ENCODE results near the gene AVL9.

The AVL9 gene

DNA sequence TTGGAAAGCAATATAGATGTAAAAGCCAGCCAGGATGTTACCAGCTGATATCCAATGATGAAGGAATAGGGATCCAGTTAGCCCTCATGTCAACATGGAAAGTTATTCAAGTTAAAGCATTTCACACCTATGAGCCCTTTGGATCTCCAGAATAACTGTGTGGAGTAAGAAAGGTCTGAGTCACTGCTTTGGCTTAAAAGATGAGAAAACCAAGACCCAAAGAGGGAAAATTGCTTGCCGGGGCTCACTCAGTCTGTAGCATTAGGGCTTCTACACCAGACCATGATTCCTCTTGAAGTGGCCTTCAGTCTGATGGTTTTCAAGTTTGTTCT lies 17.7 kb upstream of the AVL9 start:
- ChIA-PET POLR2A (no interaction called here), CTCF (no interaction called here)
- WGBS (ENCODE audit: insufficient coverage) = 100% methylated on average over 1 of the region's 1 CpG
- H3K27me3 ChIP-seq (replicated peaks in 2 of 5; ENCODE audit: control insufficient read depth in 4 of 5, insufficient read depth in 5 of 5, low read length in 4 of 5) = peaks cover 0 to 3% (median 0%) of the 10 kb centered on the region in 5 experiments
- no peak for DNase-seq
- no peaks in the 10 kb centered on the region for H3K36me3 ChIP-seq (ENCODE audit: control insufficient read depth in 4 of 4, insufficient read depth in 4 of 4, low read length in 3 of 4)
- no peaks in the 10 kb centered on the region for H3K9me3 ChIP-seq (ENCODE audit: control extremely low read depth in 1 of 5, control insufficient read depth in 4 of 5, insufficient read depth in 2 of 5, low read depth in 1 of 5, low read length in 4 of 5)
- no peak overlapping the region for H3K27ac ChIP-seq (ENCODE audit: insufficient read depth in 1 of 2, low read depth in 1 of 2, low read length in 2 of 2, poor library complexity in 1 of 2, severe bottlenecking in 2 of 2)
- peaks cover 0 to 9% (median 2%) of the 10 kb centered on the region in 4 experiments for H3K4me1 ChIP-seq (ENCODE audit: control extremely low read depth in 1 of 4, control insufficient read depth in 4 of 4, insufficient read depth in 4 of 4, low read length in 3 of 4)
- no peak overlapping the region for H3K4me3 ChIP-seq (ENCODE audit: control insufficient read depth in 1 of 7, extremely low read depth in 1 of 7, insufficient read depth in 4 of 7, low read depth in 2 of 7, low read length in 6 of 7)

DNA sequence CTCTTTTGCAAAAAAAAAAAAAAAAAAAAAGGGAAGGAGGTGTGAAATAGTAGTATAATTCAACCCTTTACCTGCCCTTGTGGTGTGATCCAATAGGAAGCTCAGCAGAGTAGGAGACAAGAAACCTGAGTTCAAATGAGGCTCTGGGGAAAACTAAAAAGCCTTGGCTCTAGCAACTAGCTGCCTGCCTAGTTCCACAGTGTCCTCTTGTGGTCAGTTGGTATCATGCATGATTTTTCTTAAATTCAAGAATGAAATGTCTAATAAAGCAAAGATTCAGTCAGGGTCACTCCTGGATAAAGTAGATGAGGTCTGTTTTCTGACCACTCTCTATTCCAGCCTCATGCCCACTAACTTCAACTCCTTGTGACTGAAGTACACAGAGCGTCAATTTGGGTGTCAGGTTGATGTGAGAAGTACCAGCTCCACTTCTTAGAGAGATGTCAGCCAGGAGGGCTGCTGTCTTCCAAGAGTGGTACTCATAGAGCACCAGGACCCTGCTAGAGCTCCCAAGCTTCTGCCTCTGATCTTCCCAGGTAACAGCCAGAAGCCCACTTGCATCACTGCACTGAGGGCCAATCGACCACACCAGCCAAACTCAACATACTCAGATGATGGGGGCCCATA lies 15.6 kb upstream of the AVL9 start:
- ChIA-PET CTCF (interaction anchor here (0.7 to 2.5 kb wide), 5 partner anchors 12 to 274 kb away, joined by 3 to 26 read pairs (median 3); no protein-coding TSS in a partner anchor), POLR2A (interaction anchor here (0.6 to 0.9 kb wide), 2 partner anchors 10 to 270 kb away, joined by 3 to 4 read pairs; partner anchors contain the start of gene LSM5)
- peak; percentile 36 to 64 (median 59) for DNase-seq
- peaks cover 0 to 3% (median 0%) of the 10 kb centered on the region in 5 experiments for H3K27me3 ChIP-seq (replicated peaks in 2 of 5; ENCODE audit: control insufficient read depth in 4 of 5, insufficient read depth in 5 of 5, low read length in 4 of 5)
- H3K9me3 ChIP-seq (ENCODE audit: control extremely low read depth in 1 of 5, control insufficient read depth in 4 of 5, insufficient read depth in 2 of 5, low read depth in 1 of 5, low read length in 4 of 5) = no peaks in the 10 kb centered on the region
- no peak overlapping the region for H3K27ac ChIP-seq (ENCODE audit: insufficient read depth in 1 of 2, low read depth in 1 of 2, low read length in 2 of 2, poor library complexity in 1 of 2, severe bottlenecking in 2 of 2)
- WGBS (ENCODE audit: insufficient coverage) = 95% methylated on average over 2 of the region's 2 CpGs
- H3K4me3 ChIP-seq (ENCODE audit: control insufficient read depth in 1 of 7, extremely low read depth in 1 of 7, insufficient read depth in 4 of 7, low read depth in 2 of 7, low read length in 6 of 7) = no peak overlapping the region
- peaks cover 0 to 9% (median 2%) of the 10 kb centered on the region in 4 experiments for H3K4me1 ChIP-seq (ENCODE audit: control extremely low read depth in 1 of 4, control insufficient read depth in 4 of 4, insufficient read depth in 4 of 4, low read length in 3 of 4)
- no peaks in the 10 kb centered on the region for H3K36me3 ChIP-seq (ENCODE audit: control insufficient read depth in 4 of 4, insufficient read depth in 4 of 4, low read length in 3 of 4)

DNA sequence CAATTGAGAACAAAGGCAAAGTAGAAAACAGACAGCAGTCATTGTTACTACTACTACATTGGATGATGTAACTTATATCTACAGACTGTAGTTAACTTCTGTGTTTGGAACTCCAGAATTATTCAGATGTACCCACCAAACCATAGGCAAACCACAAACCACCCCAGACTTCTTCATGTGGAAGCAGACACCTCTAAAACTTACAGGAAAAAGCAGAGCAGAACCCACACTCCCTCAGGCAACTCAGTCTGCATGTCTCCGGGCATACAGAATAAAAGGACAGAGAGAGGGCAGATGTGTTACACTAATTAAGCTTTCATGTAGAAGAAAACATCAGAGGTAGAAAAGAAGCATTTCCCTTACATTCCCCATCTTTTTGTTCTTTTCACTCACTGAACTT lies 14.1 kb upstream of the AVL9 start:
- Histone ChIP-seq H3K27me3 (replicated peaks in 2 of 5; ENCODE audit: control insufficient read depth in 4 of 5, insufficient read depth in 5 of 5, low read length in 4 of 5) (no peaks in the 10 kb centered on the region), H3K4me1 (ENCODE audit: control extremely low read depth in 1 of 4, control insufficient read depth in 4 of 4, insufficient read depth in 4 of 4, low read length in 3 of 4) (peaks cover 0 to 9% (median 2%) of the 10 kb centered on the region in 4 experiments), H3K36me3 (ENCODE audit: control insufficient read depth in 4 of 4, insufficient read depth in 4 of 4, low read length in 3 of 4) (peaks cover 0 to 8% (median 3%) of the 10 kb centered on the region in 4 experiments), H3K4me3 (ENCODE audit: control insufficient read depth in 1 of 7, extremely low read depth in 1 of 7, insufficient read depth in 4 of 7, low read depth in 2 of 7, low read length in 6 of 7) (no peak overlapping the region), H3K27ac (ENCODE audit: insufficient read depth in 1 of 2, low read depth in 1 of 2, low read length in 2 of 2, poor library complexity in 1 of 2, severe bottlenecking in 2 of 2) (no peak overlapping the region), H3K9me3 (ENCODE audit: control extremely low read depth in 1 of 5, control insufficient read depth in 4 of 5, insufficient read depth in 2 of 5, low read depth in 1 of 5, low read length in 4 of 5) (no peaks in the 10 kb centered on the region)
- peak in 2 of 3 donors; percentile 28 to 41 for DNase-seq
- POLR2A ChIA-PET = interaction anchor here (1.0 kb wide), 1 partner anchor 15 kb away, joined by 3 read pairs; the partner anchor contains the start of gene AVL9
- no CpG with 5 or more reads among the region's 1 CpG for WGBS (ENCODE audit: insufficient coverage)
- CTCF ChIA-PET = no interaction called here

GRCh38 chr7:32481921-32482320 lies 13.4 kb upstream of the AVL9 start:
- Histone ChIP-seq H3K4me3 (ENCODE audit: control insufficient read depth in 1 of 7, extremely low read depth in 1 of 7, insufficient read depth in 4 of 7, low read depth in 2 of 7, low read length in 6 of 7) (no peak overlapping the region), H3K27ac (ENCODE audit: insufficient read depth in 1 of 2, low read depth in 1 of 2, low read length in 2 of 2, poor library complexity in 1 of 2, severe bottlenecking in 2 of 2) (no peak overlapping the region), H3K4me1 (ENCODE audit: control extremely low read depth in 1 of 4, control insufficient read depth in 4 of 4, insufficient read depth in 4 of 4, low read length in 3 of 4) (peaks cover 0 to 9% (median 2%) of the 10 kb centered on the region in 4 experiments), H3K27me3 (replicated peaks in 2 of 5; ENCODE audit: control insufficient read depth in 4 of 5, insufficient read depth in 5 of 5, low read length in 4 of 5) (no peaks in the 10 kb centered on the region), H3K9me3 (ENCODE audit: control extremely low read depth in 1 of 5, control insufficient read depth in 4 of 5, insufficient read depth in 2 of 5, low read depth in 1 of 5, low read length in 4 of 5) (no peaks in the 10 kb centered on the region), H3K36me3 (ENCODE audit: control insufficient read depth in 4 of 4, insufficient read depth in 4 of 4, low read length in 3 of 4) (peaks cover 3 to 13% (median 6%) of the 10 kb centered on the region in 4 experiments)
- CTCF ChIA-PET = no interaction called here
- POLR2A ChIA-PET = interaction anchor here (1.0 kb wide), 1 partner anchor 14 kb away, joined by 3 read pairs; the partner anchor contains the start of gene AVL9
- 71% methylated on average over 1 of the region's 3 CpGs for WGBS (ENCODE audit: insufficient coverage)
- DNase-seq = no peak

DNA sequence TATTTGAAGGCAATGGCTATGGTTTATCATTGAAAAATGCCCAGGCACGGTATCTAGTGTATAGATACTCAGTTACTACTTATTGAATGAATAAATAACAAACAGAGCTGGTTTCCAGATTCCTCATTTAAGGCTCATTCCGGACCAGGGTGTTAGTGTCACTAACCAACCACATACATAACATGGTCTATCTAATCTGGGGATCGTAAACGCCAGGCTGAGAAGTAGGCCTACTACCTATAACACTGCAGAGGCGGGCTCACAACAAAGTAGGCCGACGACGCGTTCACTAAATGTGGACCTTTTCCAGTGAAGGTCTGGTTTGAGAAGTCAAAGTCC lies 5.5 kb upstream of the AVL9 start:
- ChIA-PET CTCF (interaction anchor here (0.6 to 1.8 kb wide), 4 partner anchors 25 to 1168 kb away, joined by 3 to 4 read pairs (median 4); no protein-coding TSS in a partner anchor), POLR2A (interaction anchor here (1.1 kb wide), 1 partner anchor 10 kb away, joined by 4 read pairs; no protein-coding TSS in a partner anchor)
- peaks cover 7 to 17% (median 13%) of the 10 kb centered on the region in 4 experiments for H3K4me1 ChIP-seq (ENCODE audit: control extremely low read depth in 1 of 4, control insufficient read depth in 4 of 4, insufficient read depth in 4 of 4, low read length in 3 of 4)
- peaks cover 7 to 18% (median 15%) of the 10 kb centered on the region in 4 experiments for H3K36me3 ChIP-seq (ENCODE audit: control insufficient read depth in 4 of 4, insufficient read depth in 4 of 4, low read length in 3 of 4)
- no peaks in the 10 kb centered on the region for H3K27me3 ChIP-seq (replicated peaks in 2 of 5; ENCODE audit: control insufficient read depth in 4 of 5, insufficient read depth in 5 of 5, low read length in 4 of 5)
- DNase-seq = no peak
- H3K9me3 ChIP-seq (ENCODE audit: control extremely low read depth in 1 of 5, control insufficient read depth in 4 of 5, insufficient read depth in 2 of 5, low read depth in 1 of 5, low read length in 4 of 5) = no peaks in the 10 kb centered on the region
- H3K4me3 ChIP-seq (ENCODE audit: control insufficient read depth in 1 of 7, extremely low read depth in 1 of 7, insufficient read depth in 4 of 7, low read depth in 2 of 7, low read length in 6 of 7) = peak overlapping the region; percentile 56 to 100 (median 90)
- 0% methylated on average over 4 of the region's 9 CpGs for WGBS (ENCODE audit: insufficient coverage)
- peak overlapping the region; percentile 81 to 96 for H3K27ac ChIP-seq (ENCODE audit: insufficient read depth in 1 of 2, low read depth in 1 of 2, low read length in 2 of 2, poor library complexity in 1 of 2, severe bottlenecking in 2 of 2)

DNA sequence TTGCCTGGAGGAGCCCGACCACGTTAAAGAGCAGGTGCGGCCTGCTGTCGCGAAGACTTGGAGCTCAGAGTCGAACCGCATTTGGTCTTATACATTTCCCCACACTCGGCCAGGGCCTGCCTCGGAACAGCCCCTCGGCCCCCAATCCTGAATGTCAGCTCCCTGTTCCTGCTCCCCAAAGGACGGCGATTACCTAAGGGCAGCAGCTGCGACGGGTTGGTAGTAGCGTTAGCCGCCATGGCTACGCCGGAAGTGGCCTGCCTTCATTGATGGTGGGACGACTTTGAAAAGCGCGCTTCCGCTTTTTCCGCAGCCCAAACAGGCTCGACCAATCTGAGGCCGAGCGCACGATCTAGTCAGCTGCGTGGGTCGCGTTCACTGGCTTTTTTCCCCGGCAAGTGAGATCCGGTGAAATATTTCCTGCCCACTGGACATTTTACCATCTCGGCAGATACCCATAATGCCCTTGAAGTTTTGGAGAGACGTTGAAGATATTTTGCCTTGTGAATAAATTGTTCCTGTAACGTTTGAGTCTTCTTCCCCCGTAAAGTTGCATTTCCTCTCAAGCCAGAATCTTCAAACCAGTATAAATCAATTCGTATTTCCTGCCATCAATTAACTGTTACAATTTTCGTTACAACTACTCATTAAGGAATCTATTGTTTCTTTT lies 5.0 kb upstream of the AVL9 start, which contains the start of gene LSM5:
Gene LSM5, minus strand, starts transcription at position 254 of the 670 bp plus-strand sequence. Its CDS starts 15 bp downstream, at position 239.
- DNase-seq = peak; percentile 96 to 97 (median 97)
- Histone ChIP-seq H3K9me3 (ENCODE audit: control extremely low read depth in 1 of 5, control insufficient read depth in 4 of 5, insufficient read depth in 2 of 5, low read depth in 1 of 5, low read length in 4 of 5) (no peaks in the 10 kb centered on the region), H3K27ac (ENCODE audit: insufficient read depth in 1 of 2, low read depth in 1 of 2, low read length in 2 of 2, poor library complexity in 1 of 2, severe bottlenecking in 2 of 2) (peak within 1 kb of the TSS; percentile 81 to 96), H3K27me3 (replicated peaks in 2 of 5; ENCODE audit: control insufficient read depth in 4 of 5, insufficient read depth in 5 of 5, low read length in 4 of 5) (no peaks in the 10 kb centered on the region), H3K4me1 (ENCODE audit: control extremely low read depth in 1 of 4, control insufficient read depth in 4 of 4, insufficient read depth in 4 of 4, low read length in 3 of 4) (peaks cover 7 to 20% (median 14%) of the 10 kb centered on the region in 4 experiments), H3K4me3 (ENCODE audit: control insufficient read depth in 1 of 7, extremely low read depth in 1 of 7, insufficient read depth in 4 of 7, low read depth in 2 of 7, low read length in 6 of 7) (peak within 1 kb of the TSS; percentile 56 to 100 (median 90)), H3K36me3 (ENCODE audit: control insufficient read depth in 4 of 4, insufficient read depth in 4 of 4, low read length in 3 of 4) (peaks cover 7 to 18% (median 13%) of the 10 kb centered on the region in 4 experiments)
- WGBS (ENCODE audit: insufficient coverage) = under 1% methylated on average over 31 of the region's 38 CpGs
- CTCF ChIA-PET = interaction anchor here (0.6 to 1.8 kb wide), 5 partner anchors 25 to 1168 kb away, joined by 3 to 4 read pairs (median 3); no protein-coding TSS in a partner anchor
- POLR2A ChIA-PET = interaction anchor here (1.1 kb wide), 1 partner anchor 10 kb away, joined by 4 read pairs; no protein-coding TSS in a partner anchor

Measured in common myeloid progenitor, CD34-positive (primary cell).